ENCODE results near the gene AMFR. TPM values are rescaled to one million over a fixed set of nuclear protein-coding genes. Genes with fewer than 3 reads are reported as not detected.
A peak's percentile ranks its signal among the peaks of the same experiment; 100 is the strongest.

AMFR gene
- total RNA-seq, 1 experiment from 2014 or later = 25.6 TPM

DNA sequence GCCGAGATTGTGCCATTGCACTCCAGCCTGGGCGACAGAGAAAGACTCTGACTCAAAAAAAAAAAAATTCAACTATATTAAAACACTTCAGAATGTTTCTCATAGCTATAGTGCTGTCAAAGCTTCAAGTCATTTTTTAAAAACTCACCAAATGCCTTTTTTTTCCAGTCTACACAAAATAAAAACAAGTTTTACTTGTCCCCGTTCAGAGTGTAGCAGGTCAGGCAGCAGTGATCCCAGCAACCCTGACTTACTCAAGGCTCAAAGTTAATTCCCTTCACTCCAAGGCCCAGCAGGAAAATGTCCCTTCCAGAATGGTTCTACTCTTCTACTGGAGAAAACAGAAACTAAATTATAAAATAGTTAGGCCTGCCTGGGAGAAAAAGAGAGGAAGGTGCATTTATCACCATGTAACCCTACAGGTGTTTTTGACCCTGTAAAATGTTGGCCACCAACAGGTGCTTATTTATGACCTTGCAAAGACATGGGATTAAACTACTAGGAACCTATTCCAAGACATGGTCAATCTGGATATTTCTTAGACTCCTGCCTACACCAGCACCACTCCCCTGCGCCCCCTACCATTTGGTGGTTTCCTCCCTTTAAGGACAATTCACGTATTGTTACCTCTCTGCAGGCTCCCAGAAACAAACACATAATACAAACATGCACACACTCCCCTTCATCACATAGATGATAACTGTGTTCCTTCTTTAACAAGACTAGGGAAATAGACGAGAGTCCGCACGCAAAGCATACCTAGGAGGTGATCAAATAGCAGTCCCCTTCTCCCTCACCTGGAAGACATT, 5.4 kb downstream of the AMFR start:
- no peak overlapping the region for H3K56ac ChIP-seq (ENCODE audit: insufficient read length, low read depth, low read length)
- no peak overlapping the region for H2AK5ac ChIP-seq (ENCODE audit: insufficient read length, low read length)
- no peaks in the 10 kb centered on the region for H3K9me3 ChIP-seq (ENCODE audit: control insufficient read depth, low read depth, low read length)
- H3K27me3 Mint-ChIP-seq (ENCODE audit: low read depth) = peaks cover 14% of the 10 kb centered on the region
- no peaks in the 10 kb centered on the region for H3K9me3 Mint-ChIP-seq
- no peak overlapping the region for H3K4me3 Mint-ChIP-seq
- no peak overlapping the region for H4K8ac ChIP-seq (replicated peaks; ENCODE audit: insufficient read length, low read depth, low read length)
- no peak overlapping the region for H2BK15ac ChIP-seq (ENCODE audit: low read depth, low read length)
- H3K79me2 ChIP-seq (ENCODE audit: insufficient read depth, low read length) = peaks cover 2% of the 10 kb centered on the region; the same call in 1 of the 2 replicates
- H4K20me1 ChIP-seq (ENCODE audit: control insufficient read depth, insufficient read depth, insufficient read length) = no peaks in the 10 kb centered on the region
- no peaks in the 10 kb centered on the region; the same call in 1 of the 2 replicates for H3K27me3 ChIP-seq (ENCODE audit: insufficient read depth, low read length)
- no peak overlapping the region for H3K4ac ChIP-seq (ENCODE audit: low read depth, low read length)
- no peak overlapping the region for H3K27ac ChIP-seq (ENCODE audit: insufficient read length, low read depth, low read length)
- no peak for DNase-seq
- TF ChIP-seq, protein P1, sequence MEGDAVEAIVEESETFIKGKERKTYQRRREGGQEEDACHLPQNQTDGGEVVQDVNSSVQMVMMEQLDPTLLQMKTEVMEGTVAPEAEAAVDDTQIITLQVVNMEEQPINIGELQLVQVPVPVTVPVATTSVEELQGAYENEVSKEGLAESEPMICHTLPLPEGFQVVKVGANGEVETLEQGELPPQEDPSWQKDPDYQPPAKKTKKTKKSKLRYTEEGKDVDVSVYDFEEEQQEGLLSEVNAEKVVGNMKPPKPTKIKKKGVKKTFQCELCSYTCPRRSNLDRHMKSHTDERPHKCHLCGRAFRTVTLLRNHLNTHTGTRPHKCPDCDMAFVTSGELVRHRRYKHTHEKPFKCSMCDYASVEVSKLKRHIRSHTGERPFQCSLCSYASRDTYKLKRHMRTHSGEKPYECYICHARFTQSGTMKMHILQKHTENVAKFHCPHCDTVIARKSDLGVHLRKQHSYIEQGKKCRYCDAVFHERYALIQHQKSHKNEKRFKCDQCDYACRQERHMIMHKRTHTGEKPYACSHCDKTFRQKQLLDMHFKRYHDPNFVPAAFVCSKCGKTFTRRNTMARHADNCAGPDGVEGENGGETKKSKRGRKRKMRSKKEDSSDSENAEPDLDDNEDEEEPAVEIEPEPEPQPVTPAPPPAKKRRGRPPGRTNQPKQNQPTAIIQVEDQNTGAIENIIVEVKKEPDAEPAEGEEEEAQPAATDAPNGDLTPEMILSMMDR (conservative IDR thresholded peaks at IDR 0.05) = peak; percentile 24; the same call in 1 of the 3 replicates
- no peak overlapping the region for H3K18ac ChIP-seq (ENCODE audit: insufficient read length, low read depth, low read length)
- H2BK12ac ChIP-seq (ENCODE audit: insufficient read length, low read depth, low read length) = no peak overlapping the region
- H3K36me3 Mint-ChIP-seq (ENCODE audit: insufficient read depth in 1 of 3, low read depth in 3 of 3) = no peaks in the 10 kb centered on the region; a peak in 2 of 7 replicates
- H4K5ac ChIP-seq (ENCODE audit: insufficient read length, low read depth, low read length) = no peak overlapping the region
- no peak overlapping the region for H3K9ac ChIP-seq (ENCODE audit: extremely low read depth, insufficient read length, low read length)
- H3K79me1 ChIP-seq (ENCODE audit: insufficient read depth, low read depth, low read length, poor library complexity, severe bottlenecking) = no peaks in the 10 kb centered on the region
- no peak overlapping the region for H2BK120ac ChIP-seq (ENCODE audit: low read depth, low read length, poor library complexity, severe bottlenecking)
- no peak overlapping the region for H2BK20ac ChIP-seq (ENCODE audit: low read depth, low read length, poor library complexity, severe bottlenecking)
- H4K91ac ChIP-seq (ENCODE audit: insufficient read length, low read depth, low read length) = no peak overlapping the region
- H3K4me1 ChIP-seq (ENCODE audit: insufficient read depth, low read length) = peaks cover 10% of the 10 kb centered on the region; the same call in 1 of the 2 replicates
- WGBS (ENCODE audit: extremely low coverage, insufficient read length, low lambda C conversion rate) = no CpG with 5 or more reads among the region's 8 CpGs
- peaks cover 43 to 51% of the 10 kb centered on the region in 2 experiments for H3K4me1 Mint-ChIP-seq
- no peak overlapping the region for H3K14ac ChIP-seq (ENCODE audit: insufficient read depth, low read length)
- H3T11ph ChIP-seq (ENCODE audit: low read length) = no peak overlapping the region
- H3K23me2 ChIP-seq (ENCODE audit: insufficient read length, low read depth, low read length, poor library complexity, severe bottlenecking) = peaks cover 7% of the 10 kb centered on the region
- H3K23ac ChIP-seq (ENCODE audit: insufficient read length, low read depth, low read length) = no peak overlapping the region
- no peak overlapping the region for H2BK5ac ChIP-seq (ENCODE audit: insufficient read length, low read length)
- no peak overlapping the region for H3K4me2 ChIP-seq (ENCODE audit: insufficient read depth, insufficient read length, low read length)
- no peak overlapping the region for H2AFZ ChIP-seq (ENCODE audit: low read length)
- 0 out of 7 replicates have a peak overlapping the region, but pooled peaks of 2 of the 3 experiments have one; percentile 9 to 49 for H3K27ac Mint-ChIP-seq
